ENCODE results near the gene ACTRT2. TPM values are rescaled to one million over a fixed set of nuclear protein-coding genes. Genes with fewer than 3 reads are reported as not detected.

Gene ACTRT2
- total RNA-seq, 2 donors from 2014 or later: not detected

GRCh38 chr1:3064901-3065300, 43.6 kb downstream of the ACTRT2 start:
- H3K36me3 ChIP-seq (replicated peaks in 1 of 2; ENCODE audit: insufficient read depth in 1 of 2, low read depth in 2 of 2): no peaks in the 10 kb centered on the region
- ATAC-seq (no peak), DNase-seq (no peak)
- WGBS, 2 donors: 75% methylated on average over 9 of the region's 9 CpGs
- no peak overlapping the region for H3K27ac ChIP-seq
- no peaks in the 10 kb centered on the region for H3K27me3 ChIP-seq
- H3K9me3 ChIP-seq: no peaks in the 10 kb centered on the region
- TF ChIP-seq POLR2A (IDR thresholded peaks at IDR 0.05): no peak
- TF ChIP-seq, protein P1, sequence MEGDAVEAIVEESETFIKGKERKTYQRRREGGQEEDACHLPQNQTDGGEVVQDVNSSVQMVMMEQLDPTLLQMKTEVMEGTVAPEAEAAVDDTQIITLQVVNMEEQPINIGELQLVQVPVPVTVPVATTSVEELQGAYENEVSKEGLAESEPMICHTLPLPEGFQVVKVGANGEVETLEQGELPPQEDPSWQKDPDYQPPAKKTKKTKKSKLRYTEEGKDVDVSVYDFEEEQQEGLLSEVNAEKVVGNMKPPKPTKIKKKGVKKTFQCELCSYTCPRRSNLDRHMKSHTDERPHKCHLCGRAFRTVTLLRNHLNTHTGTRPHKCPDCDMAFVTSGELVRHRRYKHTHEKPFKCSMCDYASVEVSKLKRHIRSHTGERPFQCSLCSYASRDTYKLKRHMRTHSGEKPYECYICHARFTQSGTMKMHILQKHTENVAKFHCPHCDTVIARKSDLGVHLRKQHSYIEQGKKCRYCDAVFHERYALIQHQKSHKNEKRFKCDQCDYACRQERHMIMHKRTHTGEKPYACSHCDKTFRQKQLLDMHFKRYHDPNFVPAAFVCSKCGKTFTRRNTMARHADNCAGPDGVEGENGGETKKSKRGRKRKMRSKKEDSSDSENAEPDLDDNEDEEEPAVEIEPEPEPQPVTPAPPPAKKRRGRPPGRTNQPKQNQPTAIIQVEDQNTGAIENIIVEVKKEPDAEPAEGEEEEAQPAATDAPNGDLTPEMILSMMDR (IDR thresholded peaks at IDR 0.05): no peak
- H3K4me1 ChIP-seq: peaks cover 37% of the 10 kb centered on the region
- intact Hi-C loops (cut with DNase I): loop anchor here (5.0 kb wide), 2 partner anchors 222 to 362 kb away; no protein-coding TSS in a partner anchor
- H3K4me3 ChIP-seq: no peak overlapping the region

DNA sequence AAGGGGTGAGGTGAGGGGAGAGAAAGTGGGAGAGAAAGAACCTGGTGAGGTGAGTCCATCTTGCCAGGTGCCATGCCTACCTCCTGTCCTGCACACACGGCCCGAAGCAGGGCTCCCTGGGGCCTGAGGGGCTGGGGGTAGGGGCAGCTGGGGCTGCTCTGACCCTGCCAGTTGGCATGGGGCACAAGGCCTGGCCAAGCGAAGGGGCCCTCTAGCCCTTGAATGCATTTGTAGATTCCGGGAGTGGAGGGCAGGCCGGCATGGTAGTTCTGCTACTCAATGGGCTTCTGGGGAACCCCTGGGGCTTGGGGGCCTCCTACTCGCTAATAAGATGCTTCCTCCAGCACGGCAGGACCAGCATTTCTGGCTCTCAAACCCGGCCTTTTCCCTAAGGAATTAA, 44.1 kb downstream of the ACTRT2 start:
- peaks cover 37% of the 10 kb centered on the region for H3K4me1 ChIP-seq
- no peak overlapping the region for H3K27ac ChIP-seq
- no peaks in the 10 kb centered on the region for H3K9me3 ChIP-seq
- H3K27me3 ChIP-seq: no peaks in the 10 kb centered on the region
- intact Hi-C loops (cut with DNase I): no loop called here
- ATAC-seq (no peak), DNase-seq (no peak)
- WGBS, 2 donors: 69 to 82% methylated on average over 8 of the region's 8 CpGs
- TF ChIP-seq, protein P1 (IDR thresholded peaks at IDR 0.05): no peak
- TF ChIP-seq POLR2A (IDR thresholded peaks at IDR 0.05): no peak
- H3K4me3 ChIP-seq: no peak overlapping the region
- H3K36me3 ChIP-seq (replicated peaks in 1 of 2; ENCODE audit: insufficient read depth in 1 of 2, low read depth in 2 of 2): no peaks in the 10 kb centered on the region

DNA sequence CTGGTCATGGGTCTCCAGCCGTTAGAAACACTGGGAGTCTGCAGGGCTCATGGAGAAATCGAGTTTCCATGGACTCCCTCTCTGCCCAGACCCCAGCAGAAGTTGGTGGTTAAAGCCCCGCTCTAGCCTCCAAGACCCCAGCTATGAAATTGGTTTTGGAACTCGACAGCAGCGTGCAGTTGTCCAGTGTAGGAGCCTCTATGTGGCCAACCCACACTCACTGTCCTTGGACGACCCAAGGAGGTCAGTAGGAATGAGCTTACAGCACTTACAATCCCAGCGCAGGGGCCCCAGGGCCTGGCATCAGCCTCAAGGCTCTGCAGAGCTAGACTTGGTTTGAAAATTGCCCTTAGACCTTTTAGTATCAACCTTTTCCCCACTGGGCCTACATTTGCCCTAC, 44.5 kb downstream of the ACTRT2 start:
- H3K4me3 ChIP-seq: no peak overlapping the region
- H3K36me3 ChIP-seq (replicated peaks in 1 of 2; ENCODE audit: insufficient read depth in 1 of 2, low read depth in 2 of 2): no peaks in the 10 kb centered on the region
- no peaks in the 10 kb centered on the region for H3K27me3 ChIP-seq
- H3K27ac ChIP-seq: peak overlapping the region in 1 of 4 donors; percentile 87
- TF ChIP-seq, protein P1 (IDR thresholded peaks at IDR 0.05): no peak
- no peak for TF ChIP-seq POLR2A (IDR thresholded peaks at IDR 0.05)
- H3K4me1 ChIP-seq: peaks cover 41% of the 10 kb centered on the region
- intact Hi-C loops (cut with DNase I): no loop called here
- DNase-seq: no peak
- 63 to 70% methylated on average over 6 to 7 of the region's 7 CpGs for WGBS, 2 donors
- ATAC-seq: no peak
- H3K9me3 ChIP-seq: no peaks in the 10 kb centered on the region

- ATAC-seq (peak; percentile 68), DNase-seq (peak; percentile 85 to 90 (median 86))
- Histone ChIP-seq H3K27me3 (no peaks in the 10 kb centered on the region), H3K4me3 (no peak overlapping the region), H3K27ac (peak overlapping the region; percentile 58 to 89 (median 82)), H3K4me1 (peaks cover 46% of the 10 kb centered on the region), H3K36me3 (replicated peaks in 1 of 2; ENCODE audit: insufficient read depth in 1 of 2, low read depth in 2 of 2) (no peaks in the 10 kb centered on the region), H3K9me3 (no peaks in the 10 kb centered on the region)
- TF ChIP-seq POLR2A (IDR thresholded peaks at IDR 0.05): no peak
- TF ChIP-seq, protein P1 (IDR thresholded peaks at IDR 0.05): peak; percentile 55 to 94 (median 86)
- intact Hi-C loops (cut with DNase I): no loop called here
- WGBS, 2 donors: 0 to 12% methylated on average over 4 to 11 of the region's 11 CpGs
Measured at GRCh38 chr1:3066250-3066711, 45.0 kb downstream of the ACTRT2 start.

DNA sequence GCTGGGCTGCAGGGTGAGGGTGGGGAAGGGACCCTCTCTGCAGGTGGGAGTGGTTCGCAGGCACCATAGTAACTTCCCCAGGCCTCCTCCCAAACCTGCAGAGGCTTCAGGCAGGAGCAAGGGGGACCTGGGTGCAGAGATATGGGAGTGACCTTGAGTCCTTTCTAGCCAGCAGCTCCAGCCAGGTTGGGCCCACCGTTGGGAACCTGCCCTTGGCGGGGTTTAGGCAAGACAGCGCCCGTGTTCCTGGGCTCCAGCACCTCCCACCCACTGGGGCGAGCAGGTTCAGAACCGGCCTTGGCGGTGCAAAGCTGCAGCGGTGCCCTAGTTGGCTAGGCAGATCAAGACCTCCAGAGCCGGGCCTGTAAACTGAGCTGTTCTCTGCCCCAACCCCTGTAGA, 45.6 kb downstream of the ACTRT2 start:
- intact Hi-C loops (cut with DNase I): no loop called here
- Histone ChIP-seq H3K4me3 (no peak overlapping the region), H3K36me3 (replicated peaks in 1 of 2; ENCODE audit: insufficient read depth in 1 of 2, low read depth in 2 of 2) (no peaks in the 10 kb centered on the region), H3K27ac (peak overlapping the region in 3 of 4 donors; percentile 76 to 89 (median 87)), H3K27me3 (no peaks in the 10 kb centered on the region), H3K9me3 (no peaks in the 10 kb centered on the region), H3K4me1 (peaks cover 51% of the 10 kb centered on the region)
- ATAC-seq (no peak), DNase-seq (peak in 3 of 4 donors; percentile 18 to 45 (median 35))
- 13 to 51% methylated on average over 4 to 10 of the region's 10 CpGs for WGBS, 2 donors
- no peak for TF ChIP-seq POLR2A (IDR thresholded peaks at IDR 0.05)
- TF ChIP-seq, protein P1 (IDR thresholded peaks at IDR 0.05): no peak
